Osteocyte (in vitro differentiated cells): ENCODE measurements around the gene LGALS9B. TPM values are rescaled to one million over a fixed set of nuclear protein-coding genes. Genes with fewer than 3 reads are reported as not detected.
"Not testable (repeated sequence)": the region's sequence is repeated elsewhere in the genome, so short reads cannot be mapped to it uniquely, and the experiment has no call there.

ENCODE experiments used
- DNase-seq: peaks from one replicate; pipeline ENCODE4 v3.0.0; 2021; ENCODE audit warnings: mixed read lengths; ENCODE audit not compliant: unreplicated experiment; ENCODE audit errors: extremely low spot score
- H3K27ac Mint-ChIP-seq: one replicate; pipeline ENCODE4 v1.8.0; 2021; ENCODE audit warnings: mild to moderate bottlenecking, mixed read lengths; ENCODE audit not compliant: unreplicated experiment
- H3K27me3 Mint-ChIP-seq: one replicate; pipeline ENCODE4 v1.8.0; 2021; ENCODE audit warnings: mixed read lengths; ENCODE audit not compliant: unreplicated experiment
- H3K36me3 Mint-ChIP-seq: one replicate; pipeline ENCODE4 v1.8.0; 2021; ENCODE audit warnings: mixed read lengths; ENCODE audit not compliant: unreplicated experiment
- H3K4me1 Mint-ChIP-seq: one replicate; pipeline ENCODE4 v1.8.0; 2021; ENCODE audit warnings: mixed read lengths; ENCODE audit not compliant: unreplicated experiment
- H3K4me3 Mint-ChIP-seq: one replicate; pipeline ENCODE4 v1.8.0; 2021; ENCODE audit warnings: mild to moderate bottlenecking, moderate library complexity, mixed read lengths; ENCODE audit not compliant: unreplicated experiment
- H3K9me3 Mint-ChIP-seq: one replicate; pipeline ENCODE4 v1.8.0; 2021; ENCODE audit warnings: mixed read lengths; ENCODE audit not compliant: unreplicated experiment
- total RNA-seq: library from RNA; stranded (reverse); gene quantifications from 2 replicates; pipeline ENCODE4 v1.2.1, GENCODE V29; 2021

The LGALS9B gene
- total RNA-seq, 1 donor from 2014 or later, result not detected

GRCh38 chr17:20492971-20493370 is 25.6 kb upstream of the LGALS9B start:
- not testable (repeated sequence) for DNase-seq, H3K27me3 Mint-ChIP-seq, H3K36me3 Mint-ChIP-seq, H3K4me1 Mint-ChIP-seq, H3K27ac Mint-ChIP-seq, H3K4me3 Mint-ChIP-seq, H3K9me3 Mint-ChIP-seq

- H3K4me3 Mint-ChIP-seq, H3K36me3 Mint-ChIP-seq, H3K4me1 Mint-ChIP-seq, H3K27me3 Mint-ChIP-seq, DNase-seq, H3K9me3 Mint-ChIP-seq, H3K27ac Mint-ChIP-seq: not testable (repeated sequence)
Measured at GRCh38 chr17:20492099-20492498, 24.8 kb upstream of the LGALS9B start.

- not testable (repeated sequence) for H3K9me3 Mint-ChIP-seq, H3K4me3 Mint-ChIP-seq, DNase-seq, H3K27me3 Mint-ChIP-seq, H3K4me1 Mint-ChIP-seq, H3K36me3 Mint-ChIP-seq
- peak overlapping the region; percentile 18 for H3K27ac Mint-ChIP-seq
Measured at GRCh38 chr17:20484930-20485329, 17.6 kb upstream of the LGALS9B start.

GRCh38 chr17:20479889-20480591 is 12.7 kb upstream of the LGALS9B start:
- H3K4me1 Mint-ChIP-seq, H3K36me3 Mint-ChIP-seq, H3K27me3 Mint-ChIP-seq, H3K9me3 Mint-ChIP-seq, H3K27ac Mint-ChIP-seq, DNase-seq, H3K4me3 Mint-ChIP-seq: not testable (repeated sequence)

GRCh38 chr17:20477398-20478071 is 10.2 kb upstream of the LGALS9B start:
- not testable (repeated sequence) for H3K9me3 Mint-ChIP-seq, H3K36me3 Mint-ChIP-seq, H3K4me1 Mint-ChIP-seq

GRCh38 chr17:20475137-20475831 is 7.9 kb upstream of the LGALS9B start:
- not testable (repeated sequence) for H3K36me3 Mint-ChIP-seq, H3K27ac Mint-ChIP-seq, H3K4me3 Mint-ChIP-seq, H3K27me3 Mint-ChIP-seq, H3K4me1 Mint-ChIP-seq, H3K9me3 Mint-ChIP-seq
- DNase-seq, result peak; percentile 46

More at GRCh38 chr17:20477398-20478071, 10.2 kb upstream of the LGALS9B start:
- not testable (repeated sequence) for H3K27ac Mint-ChIP-seq, H3K27me3 Mint-ChIP-seq, H3K4me3 Mint-ChIP-seq, DNase-seq

GRCh38 chr17:20474081-20474480 is 6.7 kb upstream of the LGALS9B start:
- H3K4me1 Mint-ChIP-seq, H3K36me3 Mint-ChIP-seq, H3K4me3 Mint-ChIP-seq, DNase-seq, H3K27me3 Mint-ChIP-seq, H3K9me3 Mint-ChIP-seq, H3K27ac Mint-ChIP-seq: not testable (repeated sequence)

GRCh38 chr17:20469946-20470345 is 2.6 kb upstream of the LGALS9B start:
- not testable (repeated sequence) for H3K27me3 Mint-ChIP-seq, H3K36me3 Mint-ChIP-seq, H3K4me1 Mint-ChIP-seq, DNase-seq, H3K4me3 Mint-ChIP-seq, H3K9me3 Mint-ChIP-seq
- peak overlapping the region; percentile 27 for H3K27ac Mint-ChIP-seq

- DNase-seq, H3K4me3 Mint-ChIP-seq, H3K27ac Mint-ChIP-seq, H3K4me1 Mint-ChIP-seq, H3K27me3 Mint-ChIP-seq, H3K36me3 Mint-ChIP-seq, H3K9me3 Mint-ChIP-seq: not testable (repeated sequence)
Measured at GRCh38 chr17:20469107-20469506, 1.8 kb upstream of the LGALS9B start.

GRCh38 chr17:20466999-20467398 is 340 bp downstream of the LGALS9B start:
- H3K27ac Mint-ChIP-seq, H3K4me1 Mint-ChIP-seq, DNase-seq, H3K27me3 Mint-ChIP-seq, H3K36me3 Mint-ChIP-seq, H3K9me3 Mint-ChIP-seq, H3K4me3 Mint-ChIP-seq: not testable (repeated sequence)

GRCh38 chr17:20466553-20466952 is 786 bp downstream of the LGALS9B start:
- not testable (repeated sequence) for H3K36me3 Mint-ChIP-seq

GRCh38 chr17:20465535-20465934 is 1.8 kb downstream of the LGALS9B start:
- H3K27ac Mint-ChIP-seq, H3K4me1 Mint-ChIP-seq, H3K27me3 Mint-ChIP-seq: not testable (repeated sequence)

More at GRCh38 chr17:20466553-20466952, 786 bp downstream of the LGALS9B start:
- H3K4me1 Mint-ChIP-seq, DNase-seq, H3K27me3 Mint-ChIP-seq, H3K9me3 Mint-ChIP-seq, H3K4me3 Mint-ChIP-seq, H3K27ac Mint-ChIP-seq: not testable (repeated sequence)

More at GRCh38 chr17:20465535-20465934, 1.8 kb downstream of the LGALS9B start:
- H3K9me3 Mint-ChIP-seq, H3K36me3 Mint-ChIP-seq, DNase-seq, H3K4me3 Mint-ChIP-seq: not testable (repeated sequence)
